GM18907 (cell line): ENCODE measurements around the gene MYL5.
"Not testable (repeated sequence)": the region's sequence is repeated elsewhere in the genome, so short reads cannot be mapped to it uniquely, and the experiment has no call there.

Experiments
- ATAC-seq: cut with Tn5 transposase; IDR thresholded peaks from one replicate; pipeline ENCODE4 v1.9.1; 2021; ENCODE audit warnings: mild to moderate bottlenecking, moderate library complexity; ENCODE audit not compliant: unreplicated experiment

MYL5 gene

GRCh38 chr4:704198-704891 is 30.0 kb downstream of the MYL5 start:
- no peak for ATAC-seq

- no peak for ATAC-seq
These were observed 30.6 kb downstream of the MYL5 start for GRCh38 chr4:704971-705277.

GRCh38 chr4:705278-706082 is 31.1 kb downstream of the MYL5 start, which contains the start of gene PCGF3:
Gene PCGF3 (plus strand): TSS chr4:705832. CDS start chr4:733681, 27,849 bp downstream.
- ATAC-seq: peak; percentile 90

- not testable (repeated sequence) for ATAC-seq
These were observed 31.8 kb downstream of the MYL5 start for GRCh38 chr4:706083-706633.

- ATAC-seq: no peak
These were observed 32.7 kb downstream of the MYL5 start for GRCh38 chr4:706834-707598.

- no peak for ATAC-seq
These were observed 33.7 kb downstream of the MYL5 start for GRCh38 chr4:707929-708630.

- ATAC-seq: no peak
These were observed 34.2 kb downstream of the MYL5 start for GRCh38 chr4:708631-708933.

- ATAC-seq: no peak
These were observed 35.0 kb downstream of the MYL5 start for GRCh38 chr4:709348-709747.

GRCh38 chr4:710116-710515 is 35.8 kb downstream of the MYL5 start:
- ATAC-seq: no peak

GRCh38 chr4:710916-711315 is 36.6 kb downstream of the MYL5 start:
- ATAC-seq: no peak

GRCh38 chr4:712093-712492 is 37.8 kb downstream of the MYL5 start:
- ATAC-seq: no peak

- no peak for ATAC-seq
These were observed 38.7 kb downstream of the MYL5 start for GRCh38 chr4:712916-713632.

GRCh38 chr4:714087-714486 is 39.7 kb downstream of the MYL5 start:
- ATAC-seq: no peak

- no peak for ATAC-seq
These were observed 43.4 kb downstream of the MYL5 start for GRCh38 chr4:717601-718320.

- no peak for ATAC-seq
These were observed 44.1 kb downstream of the MYL5 start for GRCh38 chr4:718460-718859.

- no peak for ATAC-seq
These were observed 45.9 kb downstream of the MYL5 start for GRCh38 chr4:720111-720860.

- ATAC-seq: no peak
These were observed 47.2 kb downstream of the MYL5 start for GRCh38 chr4:721261-722168.

GRCh38 chr4:722169-722725 is 47.9 kb downstream of the MYL5 start:
- ATAC-seq: no peak
